HG03196 (cell line): ENCODE data around the gene ZNF821.
"Not testable (repeated sequence)": the region's sequence is repeated elsewhere in the genome, so short reads cannot be mapped to it uniquely, and the experiment has no call there.

Source experiments
- ATAC-seq: cut with Tn5 transposase; IDR thresholded peaks from one replicate; pipeline ENCODE4 v1.9.1; 2021; ENCODE audit not compliant: unreplicated experiment

ZNF821 gene

GRCh38 chr16:71865173-71865863 is 18.7 kb downstream of the ZNF821 start:
- ATAC-seq = no peak

GRCh38 chr16:71863995-71864394 is 20.0 kb downstream of the ZNF821 start:
- ATAC-seq = no peak

GRCh38 chr16:71859762-71860521 is 24.0 kb downstream of the ZNF821 start:
- no peak for ATAC-seq

- no peak for ATAC-seq
These were observed 27.9 kb downstream of the ZNF821 start for GRCh38 chr16:71855937-71856662.

DNA sequence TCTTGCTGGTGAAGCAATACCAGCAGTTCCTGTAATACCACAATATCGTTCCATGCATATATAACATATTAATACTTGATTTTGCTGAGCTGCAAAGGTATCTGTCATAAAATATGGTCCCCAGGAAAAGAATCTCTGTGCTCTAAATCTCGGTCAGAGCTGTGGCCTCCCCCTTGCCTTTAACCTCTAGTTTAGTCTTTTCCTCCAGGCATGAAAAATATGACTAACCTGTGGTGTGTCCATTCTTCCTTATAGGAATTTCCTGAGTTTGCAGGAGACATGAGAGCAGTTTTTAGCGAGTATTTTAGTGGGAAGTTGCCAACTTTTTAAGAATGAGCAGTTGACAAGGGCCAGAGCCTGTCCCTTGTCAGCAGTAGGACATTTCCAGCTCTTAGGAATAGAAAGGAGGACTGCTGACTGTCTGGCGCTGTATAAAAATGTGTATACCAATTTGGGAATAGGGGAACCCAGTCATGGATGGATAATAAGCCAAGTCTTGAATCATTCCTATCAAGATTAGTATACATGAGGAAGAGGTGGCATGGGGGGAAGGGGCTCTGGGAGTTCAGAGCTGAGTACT is 29.5 kb downstream of the ZNF821 start:
- ATAC-seq = no peak

DNA sequence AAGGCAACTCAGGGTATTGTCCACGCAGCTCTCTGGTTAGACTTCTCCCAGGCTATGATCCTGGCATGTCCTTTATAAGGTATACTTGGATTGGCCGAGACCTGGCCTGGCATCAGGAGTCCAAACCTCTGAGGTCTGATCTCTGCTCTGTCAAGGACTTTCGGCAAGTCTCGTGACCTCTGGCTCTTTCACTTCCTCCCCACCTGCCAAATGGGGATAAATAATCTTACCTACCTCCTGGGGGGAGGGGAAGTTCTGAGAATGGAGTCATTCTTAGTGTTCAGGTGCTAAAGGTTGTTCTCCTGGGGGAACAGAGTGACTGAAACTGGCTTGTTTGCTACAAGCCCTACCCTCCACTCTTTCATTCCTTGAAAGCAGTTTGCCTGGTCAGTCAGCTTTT is 30.6 kb downstream of the ZNF821 start:
- no peak for ATAC-seq

DNA sequence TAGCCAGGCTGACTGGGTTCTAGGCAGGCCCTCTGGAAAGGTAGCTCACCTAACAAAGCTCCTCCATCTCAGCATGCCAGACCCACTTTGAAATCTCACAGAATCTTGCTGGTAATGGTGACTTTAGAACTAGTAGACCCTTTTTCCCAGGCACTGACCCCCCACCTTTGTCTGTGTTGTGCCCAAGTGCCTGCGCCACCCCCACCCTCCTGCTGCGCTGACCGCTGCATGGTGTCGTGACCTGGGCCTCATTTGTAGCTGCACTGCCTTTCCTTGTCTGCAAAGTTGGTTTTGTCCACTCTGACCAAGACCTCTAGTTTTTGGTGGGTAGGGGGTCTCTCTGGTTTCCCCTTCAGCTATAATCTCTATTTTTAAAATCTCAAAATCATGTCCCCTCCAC is 31.4 kb downstream of the ZNF821 start:
- ATAC-seq = no peak

- ATAC-seq = no peak
These were observed 31.8 kb downstream of the ZNF821 start for GRCh38 chr16:71852158-71852557.

DNA sequence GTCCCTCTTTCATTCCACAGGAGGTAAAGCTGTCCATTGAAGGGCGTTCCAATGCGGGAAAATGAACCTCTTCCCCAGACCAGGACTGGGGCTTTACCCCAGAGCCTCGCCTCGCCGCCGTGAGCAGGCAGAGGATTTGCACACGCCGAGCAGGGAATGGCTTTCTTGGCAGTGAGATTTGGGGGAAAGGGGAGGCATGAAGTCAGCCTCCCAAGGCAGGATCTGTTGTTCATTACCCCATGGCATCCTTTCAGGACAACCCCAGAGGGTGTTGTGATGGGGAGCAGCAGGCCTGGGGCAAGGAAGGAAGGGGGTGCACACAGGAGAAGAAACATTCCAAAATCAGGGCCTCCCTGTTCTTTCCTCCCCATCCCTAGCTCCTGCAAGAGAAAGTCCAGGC is 32.2 kb downstream of the ZNF821 start:
- ATAC-seq = no peak

GRCh38 chr16:71848622-71849021 is 35.4 kb downstream of the ZNF821 start:
- no peak for ATAC-seq

DNA sequence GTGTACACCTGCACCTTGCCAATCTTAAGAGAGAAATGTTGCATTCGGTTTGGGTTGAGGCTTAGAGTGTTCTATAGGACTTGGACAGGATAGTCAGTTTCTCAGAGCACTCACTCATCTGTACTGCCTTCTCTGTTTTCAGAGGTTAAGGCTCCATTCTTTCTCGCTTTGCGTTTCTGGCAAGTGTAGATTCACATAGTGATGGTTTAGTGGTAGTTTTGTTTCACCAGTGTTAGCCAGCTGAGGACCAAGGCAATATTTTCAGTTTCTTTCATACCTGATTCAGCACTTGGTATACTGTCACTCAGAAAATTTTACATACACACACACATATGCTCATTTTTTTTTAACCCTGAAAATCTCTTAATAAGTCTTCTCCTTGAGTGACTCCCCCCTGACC is 36.9 kb downstream of the ZNF821 start:
- no peak for ATAC-seq

DNA sequence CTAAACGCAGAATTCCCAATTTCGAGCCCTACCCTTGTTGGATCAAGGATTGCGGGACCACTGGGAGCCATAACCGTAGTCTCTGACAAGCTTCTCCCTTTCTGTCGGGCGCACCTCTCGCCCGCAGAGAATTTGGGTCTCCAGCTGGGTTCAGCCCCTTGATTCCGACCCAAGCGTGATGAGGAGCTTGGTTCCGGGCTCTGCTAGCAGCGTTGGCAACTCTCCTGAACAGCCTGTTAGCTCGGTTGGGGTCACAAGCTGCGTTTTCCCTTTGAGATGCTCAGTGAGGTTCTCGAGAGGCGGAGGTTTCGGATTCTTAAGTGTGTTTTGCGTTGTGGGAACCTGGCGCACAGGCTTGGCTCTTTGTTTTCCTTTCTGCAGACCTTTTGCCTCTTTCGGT is 37.6 kb downstream of the ZNF821 start:
- no peak for ATAC-seq

- ATAC-seq = peak; percentile 72
These were observed 38.1 kb downstream of the ZNF821 start, which contains the start of gene ATXN1L for GRCh38 chr16:71845639-71846430. TSS of gene ATXN1L (plus strand) at chr16:71845976. CDS start at chr16:71849741, 3,765 bp downstream.

DNA sequence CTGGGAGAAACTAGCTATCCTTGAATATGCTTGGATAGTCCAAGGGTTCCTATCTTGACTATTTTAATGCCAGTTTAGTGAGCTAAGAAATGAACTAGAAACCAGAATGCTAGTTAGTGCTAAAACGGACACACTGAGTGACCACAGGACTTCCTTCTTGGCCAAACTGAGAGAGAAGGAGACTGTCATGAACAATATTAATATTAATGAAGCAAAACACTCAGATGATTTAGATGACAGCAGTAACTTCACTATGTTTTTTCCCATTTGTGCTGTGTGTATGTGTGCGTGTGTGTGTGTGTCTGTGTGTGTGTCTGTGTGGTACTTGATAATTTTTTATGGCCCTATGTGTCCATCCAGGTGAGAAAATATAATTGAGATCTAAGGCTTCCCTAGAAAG is 40.4 kb downstream of the ZNF821 start:
- ATAC-seq = no peak

DNA sequence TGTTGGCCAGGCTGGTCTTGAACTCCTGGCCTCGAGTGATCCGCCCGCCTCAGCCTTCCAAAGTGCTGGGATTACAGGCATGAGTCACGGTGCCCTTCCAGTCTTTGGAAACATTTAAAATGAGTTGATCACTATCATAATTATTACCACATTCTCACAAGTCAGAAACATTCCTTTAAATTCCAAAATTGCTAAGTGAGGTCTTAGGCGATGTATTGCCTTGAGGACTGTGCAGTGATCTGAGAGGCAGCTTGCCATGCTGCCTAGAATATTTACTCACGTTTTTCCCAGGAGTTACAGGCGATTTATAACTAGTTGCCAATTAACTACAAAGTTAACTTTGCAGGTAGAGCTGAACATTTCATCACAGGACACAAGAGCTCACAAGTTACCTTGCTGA is 43.9 kb downstream of the ZNF821 start:
- ATAC-seq = no peak

DNA sequence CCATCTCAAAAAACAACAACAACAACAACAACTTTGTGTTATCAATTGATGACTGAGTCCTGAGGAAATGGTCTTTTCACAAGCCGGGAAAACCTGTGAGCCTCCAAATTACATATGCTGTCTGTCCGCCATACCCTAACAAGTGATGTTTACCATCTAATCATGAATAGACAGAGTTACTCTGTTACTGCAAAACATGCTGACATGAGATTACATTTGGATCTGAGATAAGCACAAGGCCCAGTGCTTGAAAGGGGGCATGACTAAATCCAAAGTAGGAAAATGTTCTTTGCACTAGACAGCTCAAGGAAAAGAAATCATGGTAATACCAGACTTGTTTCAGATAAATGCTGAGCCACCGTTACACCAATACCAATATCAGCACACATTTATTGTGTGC is 46.8 kb downstream of the ZNF821 start:
- ATAC-seq = no peak

DNA sequence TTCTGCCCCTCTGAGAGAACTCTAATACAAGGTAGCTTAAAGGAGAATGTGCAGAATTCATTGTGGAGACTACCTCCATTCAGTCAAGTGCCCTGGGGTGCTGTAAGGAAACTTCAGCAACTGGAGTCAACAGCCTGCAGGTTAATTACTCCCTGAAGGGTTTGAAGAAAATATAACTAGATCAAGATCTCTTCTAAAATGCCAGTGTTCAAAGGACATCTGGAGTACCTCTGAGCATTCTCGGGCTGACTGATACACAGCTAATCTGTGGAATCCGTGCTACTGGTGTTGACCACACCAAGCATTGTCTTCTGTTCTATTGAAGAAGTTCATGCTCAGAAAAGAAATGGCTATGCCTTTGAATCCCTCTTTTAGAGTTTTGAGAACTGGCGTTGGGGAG is 49.7 kb downstream of the ZNF821 start:
- ATAC-seq = no peak

- ATAC-seq = not testable (repeated sequence)
These were observed 51.9 kb downstream of the ZNF821 start for GRCh38 chr16:71832112-71832511.

DNA sequence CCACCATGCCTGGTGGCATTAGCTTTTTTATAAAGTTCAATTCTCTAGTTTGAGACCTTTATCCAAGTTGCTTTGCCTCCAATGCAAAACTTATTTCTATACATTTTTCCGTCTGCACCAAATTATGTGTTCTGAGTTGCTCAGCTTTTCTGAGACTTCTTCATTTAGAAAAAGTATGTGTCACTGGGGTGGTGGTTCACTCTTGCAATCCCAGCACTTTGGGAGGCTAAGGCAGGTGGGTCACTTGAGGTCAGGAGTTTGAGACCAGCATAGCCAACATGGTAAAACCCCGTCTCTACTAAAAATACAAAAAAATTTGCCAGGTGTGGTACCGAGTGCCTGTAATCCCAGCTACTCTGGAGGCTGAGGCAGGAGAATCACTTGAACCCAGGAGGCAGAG is 52.3 kb downstream of the ZNF821 start:
- ATAC-seq = not testable (repeated sequence)

DNA sequence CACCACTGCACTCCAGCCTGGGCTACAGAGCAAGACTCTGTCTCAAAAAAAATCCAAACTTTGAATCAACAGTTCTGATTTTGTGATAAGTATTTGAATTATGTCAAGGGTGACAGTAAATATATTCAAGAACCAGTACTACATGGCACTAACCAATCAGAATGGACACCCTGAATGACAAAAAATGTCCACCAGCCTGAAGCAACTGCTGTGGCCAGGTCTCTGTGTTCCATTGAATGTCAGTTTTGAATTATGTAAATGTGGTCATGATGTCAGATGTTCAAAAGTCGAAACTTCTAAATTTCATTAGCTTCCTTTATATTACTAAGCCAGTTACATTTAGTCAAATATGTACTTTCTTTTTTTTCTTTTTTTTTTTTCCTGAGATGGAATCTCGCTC is 53.6 kb downstream of the ZNF821 start:
- ATAC-seq = no peak

DNA sequence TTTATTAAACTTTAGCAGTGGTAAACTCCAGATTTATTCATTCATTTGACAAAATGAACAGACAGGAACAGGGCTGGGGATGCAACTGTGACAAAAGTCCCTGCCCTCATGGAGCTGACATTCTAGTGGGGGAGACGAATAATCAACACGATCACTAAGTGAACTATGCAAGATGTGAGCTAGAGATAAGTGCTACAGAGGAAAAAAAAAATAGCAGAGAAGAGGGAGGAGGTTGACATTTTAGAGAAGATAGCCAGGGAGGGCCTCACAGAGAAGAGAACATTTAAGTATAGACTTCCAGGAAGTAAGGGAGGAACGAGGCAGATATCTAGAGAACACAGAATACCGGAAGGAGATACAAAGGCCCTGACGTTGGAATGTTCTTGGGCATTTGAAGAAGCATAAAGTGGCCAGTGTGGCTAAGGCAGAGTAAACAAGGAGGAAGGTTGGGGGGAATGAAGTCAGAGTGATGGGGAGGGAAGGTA is 57.4 kb downstream of the ZNF821 start:
- no peak for ATAC-seq
